ENCODE measurements around the gene INTS4.

GRCh38 chr11:78030429-78031325 is 36.2 kb upstream of the INTS4 start:
- TF ChIP-seq EP300 (IDR thresholded peaks at IDR 0.05), result no peak
- no peak for TF ChIP-seq POLR2A (IDR thresholded peaks at IDR 0.05)
- TF ChIP-seq CTCF (IDR thresholded peaks at IDR 0.05), result no peak
- no peak for TF ChIP-seq POLR2AphosphoS5 (IDR thresholded peaks at IDR 0.05)
